ENCODE measurements around the gene NLRP1.

Gene NLRP1

GRCh38 chr17:5466295-5466694 is 118.0 kb downstream of the NLRP1 start:
- FAIRE-seq, result no peak

GRCh38 chr17:5464717-5465507 is 119.4 kb downstream of the NLRP1 start:
- no peak for FAIRE-seq
